HG02884 (cell line): Measurements from ENCODE around the gene ASTN2.
A peak's percentile ranks its signal among the peaks of the same experiment; 100 is the strongest.

Experiments
- ATAC-seq: cut with Tn5 transposase; IDR thresholded peaks from one replicate; pipeline ENCODE4 v1.9.1; 2021; ENCODE audit warnings: mild to moderate bottlenecking, moderate library complexity; ENCODE audit not compliant: unreplicated experiment

ASTN2 gene

GRCh38 chr9:116720111-116720510 lies 694.7 kb downstream of the ASTN2 start:
- no peak for ATAC-seq

- ATAC-seq = no peak
These were observed 696.7 kb downstream of the ASTN2 start for GRCh38 chr9:116718111-116718510.

- ATAC-seq = no peak
These were observed 697.7 kb downstream of the ASTN2 start for GRCh38 chr9:116717150-116717549.

GRCh38 chr9:116716438-116716837 lies 698.4 kb downstream of the ASTN2 start:
- no peak for ATAC-seq

GRCh38 chr9:116715751-116716150 lies 699.1 kb downstream of the ASTN2 start:
- ATAC-seq = no peak

- no peak for ATAC-seq
These were observed 701.6 kb downstream of the ASTN2 start for GRCh38 chr9:116713271-116713670.

- no peak for ATAC-seq
These were observed 702.1 kb downstream of the ASTN2 start for GRCh38 chr9:116712781-116713180.

GRCh38 chr9:116706310-116707290 lies 708.3 kb downstream of the ASTN2 start:
- no peak for ATAC-seq

GRCh38 chr9:116705531-116705930 lies 709.3 kb downstream of the ASTN2 start:
- no peak for ATAC-seq

GRCh38 chr9:116704470-116704869 lies 710.4 kb downstream of the ASTN2 start:
- no peak for ATAC-seq

- ATAC-seq = no peak
These were observed 711.2 kb downstream of the ASTN2 start for GRCh38 chr9:116703634-116704033.

GRCh38 chr9:116701940-116702642 lies 712.8 kb downstream of the ASTN2 start:
- ATAC-seq = peak; percentile 19

GRCh38 chr9:116700882-116701865 lies 713.7 kb downstream of the ASTN2 start:
- peak; percentile 47 for ATAC-seq

GRCh38 chr9:116700279-116700678 lies 714.6 kb downstream of the ASTN2 start:
- ATAC-seq = no peak

- ATAC-seq = no peak
These were observed 717.0 kb downstream of the ASTN2 start for GRCh38 chr9:116697887-116698286.

GRCh38 chr9:116697362-116697761 lies 717.5 kb downstream of the ASTN2 start:
- no peak for ATAC-seq

- ATAC-seq = no peak
These were observed 719.4 kb downstream of the ASTN2 start for GRCh38 chr9:116695438-116695837.

- ATAC-seq = no peak
These were observed 720.0 kb downstream of the ASTN2 start for GRCh38 chr9:116694785-116695291.

- ATAC-seq = no peak
These were observed 721.6 kb downstream of the ASTN2 start for GRCh38 chr9:116693233-116693731.

GRCh38 chr9:116692616-116693015 lies 722.2 kb downstream of the ASTN2 start:
- ATAC-seq = no peak
